DMS79 treated with DMSO at 0.1 percent for 48 hours (cell line): ENCODE data around the gene GAMT.
"Not testable (repeated sequence)": the region's sequence is repeated elsewhere in the genome, so short reads cannot be mapped to it uniquely, and the experiment has no call there.

Experiments used
- DNase-seq: peaks from one replicate; lab custom pipeline; 2025; lab: John Stamatoyannopoulos, UW

Gene GAMT

GRCh38 chr19:1433119-1434039, 32.0 kb upstream of the GAMT start:
- DNase-seq: no peak

GRCh38 chr19:1432507-1432887, 31.2 kb upstream of the GAMT start:
- DNase-seq: no peak

- no peak for DNase-seq
Observed at GRCh38 chr19:1431759-1432506, 30.6 kb upstream of the GAMT start.

GRCh38 chr19:1430246-1430645, 28.9 kb upstream of the GAMT start:
- no peak for DNase-seq

GRCh38 chr19:1429750-1430149, 28.4 kb upstream of the GAMT start:
- DNase-seq: no peak

GRCh38 chr19:1428738-1429391, 27.5 kb upstream of the GAMT start:
- DNase-seq: no peak

GRCh38 chr19:1427221-1427920, 26.0 kb upstream of the GAMT start:
- DNase-seq: no peak

- DNase-seq: no peak
Observed at GRCh38 chr19:1426736-1427135, 25.4 kb upstream of the GAMT start.

- DNase-seq: no peak
Observed at GRCh38 chr19:1425902-1426301, 24.6 kb upstream of the GAMT start.

- no peak for DNase-seq
Observed at GRCh38 chr19:1425102-1425837, 23.9 kb upstream of the GAMT start.

GRCh38 chr19:1424192-1424955, 23.0 kb upstream of the GAMT start:
- DNase-seq: no peak

- no peak for DNase-seq
Observed at GRCh38 chr19:1423436-1424191, 22.3 kb upstream of the GAMT start.

- no peak for DNase-seq
Observed at GRCh38 chr19:1422943-1423342, 21.6 kb upstream of the GAMT start.

- DNase-seq: no peak
Observed at GRCh38 chr19:1422360-1422759, 21.0 kb upstream of the GAMT start.

GRCh38 chr19:1421958-1422305, 20.6 kb upstream of the GAMT start:
- DNase-seq: no peak

- no peak for DNase-seq
Observed at GRCh38 chr19:1421218-1421957, 20.0 kb upstream of the GAMT start.

- no peak for DNase-seq
Observed at GRCh38 chr19:1420590-1420989, 19.2 kb upstream of the GAMT start.

GRCh38 chr19:1420085-1420484, 18.7 kb upstream of the GAMT start:
- DNase-seq: not testable (repeated sequence)
